SH-SY5Y (cell line): Measurements from ENCODE around the gene SLC38A10.

Experiments
- GATA2 ChIP-seq: IDR thresholded peaks from 2 replicates; pipeline ENCODE4 v1.6.1; 2011; ENCODE audit warnings: mild to moderate bottlenecking, low read depth, low read length
- GATA3 ChIP-seq: IDR thresholded peaks from 2 replicates; pipeline ENCODE4 v1.6.1; 2011; ENCODE audit warnings: low read depth, mild to moderate bottlenecking, low read length, moderate library complexity

GRCh38 chr17:81272616-81273015 lies 22.5 kb downstream of the SLC38A10 start:
- TF ChIP-seq GATA2: no peak
- no peak for TF ChIP-seq GATA3
